ENCODE measurements around the gene RBM4B. TPM values are rescaled to one million over a fixed set of nuclear protein-coding genes. Genes with fewer than 3 reads are reported as not detected.
A peak's percentile ranks its signal among the peaks of the same experiment; 100 is the strongest.
"Not testable (repeated sequence)": the region's sequence is repeated elsewhere in the genome, so short reads cannot be mapped to it uniquely, and the experiment has no call there.

RBM4B gene
- 10 to 100 TPM in 1 of 4 donors, 1 to 10 TPM in 3; 4.5 to 11.7 (median 6.5) TPM for total RNA-seq

DNA sequence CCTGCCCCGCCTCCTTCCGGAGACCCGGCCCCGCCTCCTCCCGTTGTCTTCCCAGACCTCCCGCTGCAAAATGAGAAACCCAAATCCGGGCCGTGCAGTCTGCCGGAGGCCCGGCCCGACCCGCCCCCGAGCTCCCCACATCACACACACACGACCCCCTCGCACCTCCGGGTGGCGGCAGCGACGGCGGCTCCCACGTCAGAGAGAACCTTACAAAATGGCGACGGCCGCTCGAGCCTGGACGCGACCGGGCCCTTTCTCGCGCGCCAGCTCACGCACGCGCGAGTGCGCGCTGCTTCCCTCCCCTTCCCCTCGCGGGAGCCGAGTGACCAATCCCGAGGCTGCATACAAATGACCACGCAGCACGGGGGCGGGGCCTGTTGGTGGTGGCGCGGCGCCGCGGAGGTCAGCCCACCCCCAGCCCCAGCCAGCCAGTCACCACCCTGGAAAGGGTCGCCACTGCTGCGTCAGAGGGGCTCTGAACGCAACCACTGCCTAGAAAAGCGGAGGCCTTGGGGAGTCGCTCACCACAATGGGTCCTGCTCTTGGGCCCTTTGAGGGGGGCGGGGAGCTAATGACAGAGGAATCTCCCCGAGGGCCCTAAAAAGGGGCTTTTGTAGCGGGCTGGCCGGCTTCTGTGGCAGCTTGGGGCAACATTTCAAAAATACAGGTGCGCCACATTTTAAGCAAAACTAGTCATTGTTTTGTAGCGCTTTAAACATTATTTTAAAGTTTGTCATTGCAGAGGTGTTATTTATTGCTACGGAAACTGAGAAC, at the start of gene RBM4B:
RBM4B (minus strand) TSS at position 289 of the 777 bp plus-strand sequence. CDS start 808 bp downstream, outside the sequence.
- TF ChIP-seq POLR2A (IDR thresholded peaks at IDR 0.05), result peak; percentile 87 to 96
- TF ChIP-seq, protein P1, sequence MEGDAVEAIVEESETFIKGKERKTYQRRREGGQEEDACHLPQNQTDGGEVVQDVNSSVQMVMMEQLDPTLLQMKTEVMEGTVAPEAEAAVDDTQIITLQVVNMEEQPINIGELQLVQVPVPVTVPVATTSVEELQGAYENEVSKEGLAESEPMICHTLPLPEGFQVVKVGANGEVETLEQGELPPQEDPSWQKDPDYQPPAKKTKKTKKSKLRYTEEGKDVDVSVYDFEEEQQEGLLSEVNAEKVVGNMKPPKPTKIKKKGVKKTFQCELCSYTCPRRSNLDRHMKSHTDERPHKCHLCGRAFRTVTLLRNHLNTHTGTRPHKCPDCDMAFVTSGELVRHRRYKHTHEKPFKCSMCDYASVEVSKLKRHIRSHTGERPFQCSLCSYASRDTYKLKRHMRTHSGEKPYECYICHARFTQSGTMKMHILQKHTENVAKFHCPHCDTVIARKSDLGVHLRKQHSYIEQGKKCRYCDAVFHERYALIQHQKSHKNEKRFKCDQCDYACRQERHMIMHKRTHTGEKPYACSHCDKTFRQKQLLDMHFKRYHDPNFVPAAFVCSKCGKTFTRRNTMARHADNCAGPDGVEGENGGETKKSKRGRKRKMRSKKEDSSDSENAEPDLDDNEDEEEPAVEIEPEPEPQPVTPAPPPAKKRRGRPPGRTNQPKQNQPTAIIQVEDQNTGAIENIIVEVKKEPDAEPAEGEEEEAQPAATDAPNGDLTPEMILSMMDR (IDR thresholded peaks at IDR 0.05 in 4 of 5, conservative IDR thresholded peaks at IDR 0.05 in 1 of 5), result no peak
- Histone ChIP-seq H3K27me3 (no peaks in the 10 kb centered on the region), H3K27ac (peak within 1 kb of the TSS; percentile 96 to 99 (median 98)), H3K9me3 (no peaks in the 10 kb centered on the region), H3K4me3 (peak within 1 kb of the TSS; percentile 77 to 89 (median 86)), H3K36me3 (no peaks in the 10 kb centered on the region), H3K4me1 (peaks cover 18 to 31% of the 10 kb centered on the region in 2 donors)
- intact Hi-C loops (cut with DNase I; ENCODE audit: low total_unique reads), result loop anchor here (1.0 to 5.0 kb wide), 7 partner anchors 39 to 211 kb away; partner anchors contain the start of genes ACTN3, CCDC87, CCS and DPP3
- DNase-seq, result peak; percentile 95 to 96
- in situ Hi-C loops (cut with MboI; ENCODE audit: low sequenced_read_pairs in 4 of 4), result loop anchor here (5.0 to 25.0 kb wide), 4 partner anchors 93 to 265 kb away; partner anchors contain the start of gene NPAS4 (in 2 of the 4)
- ATAC-seq, result peak; percentile 88 to 89

DNA sequence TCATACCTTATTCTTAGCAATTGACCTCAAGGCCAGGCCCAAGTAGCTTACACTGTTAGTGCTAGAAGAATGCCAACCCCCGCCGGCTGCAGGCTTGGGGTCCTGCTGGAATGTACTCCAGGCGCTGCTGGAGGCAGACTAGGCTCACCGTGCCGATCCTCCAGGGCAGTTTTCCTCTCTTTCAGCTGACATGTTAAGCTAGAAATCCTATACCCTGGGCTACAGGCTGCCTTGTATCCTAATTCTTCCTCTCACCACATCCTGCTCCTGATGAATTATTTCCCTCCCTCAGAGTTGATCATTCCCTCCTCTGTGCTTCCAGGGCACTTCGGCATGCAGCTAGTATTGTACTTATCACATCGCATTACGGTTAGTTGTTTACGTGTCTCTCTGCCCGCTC, 48.0 kb upstream of the RBM4B start:
- no peak overlapping the region for H3K4me3 ChIP-seq
- H3K27me3 ChIP-seq, result peaks cover 32 to 40% (median 35%) of the 10 kb centered on the region in 3 donors
- in situ Hi-C loops (cut with MboI; ENCODE audit: low sequenced_read_pairs in 4 of 4), result no loop called here
- H3K4me1 ChIP-seq, result peaks cover 0 to 4% of the 10 kb centered on the region in 2 donors
- no peak for DNase-seq
- intact Hi-C loops (cut with DNase I; ENCODE audit: low total_unique reads), result no loop called here
- ATAC-seq, result no peak
- TF ChIP-seq, protein P1 (IDR thresholded peaks at IDR 0.05 in 4 of 5, conservative IDR thresholded peaks at IDR 0.05 in 1 of 5), result no peak
- TF ChIP-seq POLR2A (IDR thresholded peaks at IDR 0.05), result no peak
- H3K27ac ChIP-seq, result no peak overlapping the region
- no peaks in the 10 kb centered on the region for H3K36me3 ChIP-seq
- no peaks in the 10 kb centered on the region for H3K9me3 ChIP-seq

DNA sequence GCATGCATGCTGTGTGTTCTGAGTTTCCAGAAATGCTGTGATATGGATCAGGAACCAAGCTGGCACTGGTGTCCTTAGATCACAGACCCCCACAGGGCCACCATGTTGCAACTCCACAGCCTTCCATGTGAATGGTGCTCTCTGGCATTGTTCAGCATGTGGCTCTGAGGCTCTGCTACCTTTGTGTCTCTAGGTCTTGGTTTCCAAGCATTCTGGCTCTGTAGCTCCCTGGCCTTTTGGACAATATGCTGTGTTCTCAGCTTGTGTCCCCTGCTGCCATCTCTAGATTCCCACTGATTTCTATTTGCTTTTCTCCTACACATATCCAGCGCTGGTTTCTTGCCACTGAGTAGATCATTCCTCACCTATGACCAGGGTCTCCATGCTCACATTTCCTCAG, 47.4 kb upstream of the RBM4B start:
- in situ Hi-C loops (cut with MboI; ENCODE audit: low sequenced_read_pairs in 4 of 4), result no loop called here
- peaks cover 32 to 36% (median 35%) of the 10 kb centered on the region in 3 donors for H3K27me3 ChIP-seq

GRCh38 chr11:66724167-66724566, 46.5 kb upstream of the RBM4B start:
- H3K4me3 ChIP-seq; H3K4me1 ChIP-seq; ATAC-seq; in situ Hi-C loops (cut with MboI; ENCODE audit: low sequenced_read_pairs in 4 of 4); H3K36me3 ChIP-seq; intact Hi-C loops (cut with DNase I; ENCODE audit: low total_unique reads); H3K27ac ChIP-seq; H3K9me3 ChIP-seq; DNase-seq: not testable (repeated sequence)
- peaks cover 26 to 35% (median 28%) of the 10 kb centered on the region in 3 donors for H3K27me3 ChIP-seq

More for the DNA sequence above, 47.4 kb upstream of the RBM4B start:
- no peak for DNase-seq
- no peak overlapping the region for H3K4me3 ChIP-seq
- H3K9me3 ChIP-seq, result no peaks in the 10 kb centered on the region
- peaks cover 0 to 4% of the 10 kb centered on the region in 2 donors for H3K4me1 ChIP-seq
- H3K27ac ChIP-seq, result no peak overlapping the region
- H3K36me3 ChIP-seq, result no peaks in the 10 kb centered on the region
- intact Hi-C loops (cut with DNase I; ENCODE audit: low total_unique reads), result no loop called here
- TF ChIP-seq, protein P1 (IDR thresholded peaks at IDR 0.05 in 4 of 5, conservative IDR thresholded peaks at IDR 0.05 in 1 of 5), result no peak
- TF ChIP-seq POLR2A (IDR thresholded peaks at IDR 0.05), result no peak
- ATAC-seq, result no peak

DNA sequence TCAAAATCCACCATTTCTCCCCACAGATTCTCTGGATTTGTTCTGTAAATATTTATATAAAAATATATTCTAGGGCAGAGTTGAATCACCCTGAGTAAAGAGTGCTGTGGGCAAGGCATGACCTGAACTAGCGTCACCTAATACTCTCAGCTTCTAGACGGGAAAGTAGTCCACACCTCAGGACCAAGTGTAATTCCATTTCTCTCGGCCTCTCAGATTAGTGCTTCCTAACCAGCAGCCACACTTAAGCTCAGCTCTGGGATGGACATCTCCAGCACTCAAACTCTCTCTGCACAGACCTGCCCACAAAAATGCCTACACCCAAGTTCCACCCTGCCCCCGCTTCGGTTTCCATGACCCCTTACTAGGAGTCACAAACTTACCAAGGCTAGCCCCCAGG, 46.0 kb upstream of the RBM4B start:
- Histone ChIP-seq H3K27ac (no peak overlapping the region), H3K27me3 (peaks cover 21 to 31% (median 24%) of the 10 kb centered on the region in 3 donors), H3K9me3 (no peaks in the 10 kb centered on the region), H3K36me3 (no peaks in the 10 kb centered on the region), H3K4me3 (no peak overlapping the region), H3K4me1 (peaks cover 0 to 2% of the 10 kb centered on the region in 2 donors)
- in situ Hi-C loops (cut with MboI; ENCODE audit: low sequenced_read_pairs in 4 of 4), result no loop called here
- DNase-seq (no peak), ATAC-seq (no peak)
- TF ChIP-seq POLR2A (IDR thresholded peaks at IDR 0.05), result no peak
- TF ChIP-seq, protein P1 (IDR thresholded peaks at IDR 0.05 in 4 of 5, conservative IDR thresholded peaks at IDR 0.05 in 1 of 5), result no peak
- intact Hi-C loops (cut with DNase I; ENCODE audit: low total_unique reads), result no loop called here
